Activated T-helper 2 cell treated with anti-CD3 and anti-CD28 coated beads, Interferon-gamma antibody, Interleukin-2, Interleukin-4, amounts not matched to agents 10 μg/mL and 5 μg/mL and 100 μg/mL, durations not matched to agents 14 hours and 24 hours and 36 hours (primary cell): Measurements from ENCODE around the gene MCU. TPM values are rescaled to one million over a fixed set of nuclear protein-coding genes. Genes with fewer than 3 reads are reported as not detected.

Experiments used
- DNase-seq: peaks from one replicate; pipeline ENCODE4 v3.0.0; 2021; ENCODE audit warnings: low spot score
- H3K27ac Mint-ChIP-seq: one replicate; pipeline ENCODE4 v1.8.0; 2021; ENCODE audit warnings: mixed read lengths
- H3K27me3 Mint-ChIP-seq: one replicate; pipeline ENCODE4 v1.8.0; 2021; ENCODE audit warnings: low read depth, mixed read lengths
- H3K36me3 Mint-ChIP-seq: one replicate; pipeline ENCODE4 v1.8.0; 2021; ENCODE audit warnings: low read depth, mixed read lengths
- H3K4me1 Mint-ChIP-seq: one replicate; pipeline ENCODE4 v1.8.0; 2021; ENCODE audit warnings: low read depth, mixed read lengths
- H3K4me3 Mint-ChIP-seq: one replicate; pipeline ENCODE4 v1.8.0; 2021; ENCODE audit warnings: low read depth, mild to moderate bottlenecking, moderate library complexity, mixed read lengths
- H3K9me3 Mint-ChIP-seq: one replicate; pipeline ENCODE4 v1.8.0; 2021; ENCODE audit warnings: mixed read lengths
- intact Hi-C: fragments of 100-400 bp; cut with micrococcal nuclease; formaldehyde crosslinking; loops from one replicate; pipeline ENCODE4 v1.15.1; 2023
- total RNA-seq: library from RNA; stranded (reverse); gene quantifications from 2 replicates; pipeline ENCODE4 v1.2.3, GENCODE V29; 2022

MCU gene
- total RNA-seq, 1 donor from 2014 or later = 13.2 TPM

DNA sequence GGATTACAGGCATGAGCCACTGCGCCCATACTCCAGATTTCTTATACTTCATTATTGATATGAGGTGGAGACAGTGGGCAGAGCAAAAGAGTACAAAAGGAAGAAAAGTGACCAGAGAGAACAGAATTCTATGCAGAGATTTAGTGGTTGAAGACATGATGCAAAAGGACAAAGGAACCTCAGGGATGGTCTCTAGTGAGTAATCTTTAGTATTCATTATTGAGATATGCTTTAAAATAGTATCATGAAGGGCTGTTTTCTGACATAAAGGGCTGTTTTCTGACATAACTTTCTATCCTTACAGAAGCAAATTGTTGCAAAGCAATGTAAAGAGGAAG lies 120.4 kb downstream of the MCU start:
- Mint-ChIP-seq H3K4me1 (no peaks in the 10 kb centered on the region), H3K9me3 (no peaks in the 10 kb centered on the region), H3K27ac (no peak overlapping the region), H3K4me3 (no peak overlapping the region), H3K27me3 (peaks cover 1% of the 10 kb centered on the region), H3K36me3 (no peaks in the 10 kb centered on the region)
- intact Hi-C loops = no loop called here
- DNase-seq = no peak

DNA sequence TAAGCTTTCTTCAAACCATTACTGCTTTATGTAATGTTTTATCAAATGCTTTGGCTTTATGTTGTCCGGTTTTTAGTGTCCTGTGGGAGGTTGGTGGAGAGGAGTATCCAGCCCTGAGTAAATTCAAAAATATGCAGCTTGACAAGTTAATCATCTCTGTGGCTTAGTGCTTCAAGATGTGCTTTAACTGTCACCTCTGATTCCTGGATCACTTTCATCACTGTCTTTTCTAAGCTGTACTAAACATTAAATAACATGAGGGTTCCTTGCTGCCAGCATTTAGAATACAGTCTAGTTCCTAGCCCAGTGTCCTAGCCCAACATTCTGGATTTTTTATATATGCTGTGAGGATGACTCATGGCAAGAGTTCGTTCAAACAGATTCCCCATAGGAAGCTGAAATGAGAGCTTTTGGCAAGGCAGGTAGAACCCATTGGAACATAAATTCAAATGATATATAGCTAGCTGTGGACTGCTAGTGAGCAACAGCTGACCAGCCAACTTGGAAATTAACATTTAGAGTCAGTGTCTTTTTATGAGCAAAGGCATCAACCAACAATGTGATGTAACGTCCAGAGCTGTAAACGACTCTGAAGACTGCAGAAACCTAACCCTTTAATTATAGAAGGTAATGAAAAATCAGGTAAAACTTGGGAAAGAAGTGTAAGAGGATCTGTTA lies 120.9 kb downstream of the MCU start:
- no peak overlapping the region for H3K27ac Mint-ChIP-seq
- H3K36me3 Mint-ChIP-seq = no peaks in the 10 kb centered on the region
- H3K27me3 Mint-ChIP-seq = peaks cover 1% of the 10 kb centered on the region
- no peaks in the 10 kb centered on the region for H3K9me3 Mint-ChIP-seq
- no peak for DNase-seq
- intact Hi-C loops = no loop called here
- H3K4me1 Mint-ChIP-seq = no peaks in the 10 kb centered on the region
- no peak overlapping the region for H3K4me3 Mint-ChIP-seq

DNA sequence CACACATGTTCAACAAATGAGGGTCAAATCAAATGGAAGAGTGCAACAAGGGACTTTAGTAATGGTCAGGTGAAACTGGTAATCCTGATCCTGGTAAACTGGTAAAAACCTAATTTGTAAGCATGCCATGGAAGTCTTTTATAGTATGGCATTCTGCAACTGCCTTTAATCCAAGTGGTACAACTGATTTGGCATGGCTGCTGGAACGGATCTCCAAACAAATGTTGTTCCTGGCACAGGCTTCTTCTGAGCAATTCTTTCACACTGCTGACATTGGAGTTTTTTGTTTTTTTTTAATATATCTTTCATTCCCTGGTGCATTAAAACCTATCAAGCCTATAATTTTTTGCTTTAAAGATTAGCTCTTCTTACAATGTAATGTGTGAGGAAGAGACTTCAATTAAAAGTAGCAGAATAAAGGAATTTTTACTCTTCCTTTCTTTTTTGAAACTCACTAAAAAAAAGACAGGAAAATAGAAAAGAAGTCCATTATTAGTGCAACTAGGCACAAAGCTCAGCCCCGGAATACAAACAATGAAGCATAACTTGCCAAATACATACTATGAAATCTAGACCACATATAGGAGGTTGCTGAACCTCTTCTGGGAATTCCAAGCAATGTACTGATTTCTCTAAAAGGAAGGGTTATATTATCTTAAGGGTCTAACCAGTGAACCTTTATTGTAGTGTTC lies 122.3 kb downstream of the MCU start:
- Mint-ChIP-seq H3K4me3 (no peak overlapping the region), H3K27me3 (peaks cover 1% of the 10 kb centered on the region), H3K36me3 (no peaks in the 10 kb centered on the region), H3K9me3 (no peaks in the 10 kb centered on the region), H3K27ac (no peak overlapping the region), H3K4me1 (peaks cover 3% of the 10 kb centered on the region)
- intact Hi-C loops = no loop called here
- DNase-seq = no peak

DNA sequence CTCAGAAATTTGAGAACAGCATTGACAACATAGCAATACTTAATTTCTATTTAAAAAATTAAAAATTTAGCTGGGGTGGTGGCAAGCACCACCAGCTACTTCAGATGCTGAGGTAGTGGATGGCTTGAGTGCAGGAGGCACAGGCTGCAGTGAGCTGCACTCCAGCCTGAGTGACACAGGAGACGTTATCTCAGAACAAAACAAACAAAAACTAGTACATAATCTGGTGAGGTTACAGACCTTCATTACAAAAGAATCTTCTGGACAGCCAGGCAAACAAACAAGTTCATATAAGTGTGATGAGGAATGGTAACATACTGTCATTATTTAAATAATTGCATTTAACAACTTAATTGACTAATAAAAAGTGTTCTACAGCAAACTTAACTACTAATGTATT lies 124.6 kb downstream of the MCU start:
- DNase-seq = no peak
- no peak overlapping the region for H3K4me3 Mint-ChIP-seq
- no peaks in the 10 kb centered on the region for H3K36me3 Mint-ChIP-seq
- intact Hi-C loops = no loop called here
- H3K9me3 Mint-ChIP-seq = no peaks in the 10 kb centered on the region
- H3K27ac Mint-ChIP-seq = no peak overlapping the region
- peaks cover 1% of the 10 kb centered on the region for H3K27me3 Mint-ChIP-seq
- H3K4me1 Mint-ChIP-seq = peaks cover 3% of the 10 kb centered on the region

DNA sequence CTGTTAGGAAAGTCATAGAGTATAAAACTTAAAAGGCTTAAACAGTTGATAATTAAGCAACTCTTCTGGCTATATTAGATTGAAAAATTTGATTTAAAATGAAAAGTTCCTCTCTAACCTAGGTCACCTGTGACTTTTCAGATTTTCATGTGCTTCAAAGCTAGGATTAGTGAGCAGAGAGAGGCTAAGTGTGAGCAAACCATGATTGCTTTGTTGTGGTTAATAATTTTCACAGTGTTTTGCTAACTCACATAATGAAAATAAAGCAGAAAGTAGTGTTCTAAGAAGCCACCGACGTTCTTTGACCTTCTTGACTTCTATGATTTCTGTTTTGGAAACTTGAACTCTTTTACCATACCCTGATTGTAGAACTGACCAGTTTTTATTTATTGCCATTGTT lies 126.1 kb downstream of the MCU start:
- peaks cover 3% of the 10 kb centered on the region for H3K4me1 Mint-ChIP-seq
- H3K27me3 Mint-ChIP-seq = peaks cover 1% of the 10 kb centered on the region
- H3K4me3 Mint-ChIP-seq = no peak overlapping the region
- H3K9me3 Mint-ChIP-seq = no peaks in the 10 kb centered on the region
- no peaks in the 10 kb centered on the region for H3K36me3 Mint-ChIP-seq
- H3K27ac Mint-ChIP-seq = no peak overlapping the region
- no peak for DNase-seq
- intact Hi-C loops = no loop called here

DNA sequence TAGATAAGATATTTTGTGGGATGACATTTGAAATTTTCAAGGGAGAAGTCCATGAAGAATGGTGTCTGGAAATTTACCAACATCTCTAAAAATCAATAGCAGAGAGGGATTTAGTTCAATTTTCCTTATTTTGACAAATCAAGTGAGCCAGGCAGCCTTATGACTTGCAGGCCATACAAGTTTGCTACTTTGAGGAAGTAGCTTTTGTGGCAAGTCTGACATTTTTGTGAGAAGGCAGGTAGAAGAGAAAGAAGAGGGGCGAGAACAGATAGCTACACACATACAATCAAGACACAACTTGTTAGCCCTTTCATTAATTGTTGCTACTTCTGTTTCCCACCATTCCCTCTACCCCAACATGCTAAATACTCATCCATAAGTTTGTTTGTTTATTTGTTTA lies 127.1 kb downstream of the MCU start:
- H3K36me3 Mint-ChIP-seq = no peaks in the 10 kb centered on the region
- H3K27me3 Mint-ChIP-seq = no peaks in the 10 kb centered on the region
- intact Hi-C loops = no loop called here
- no peak overlapping the region for H3K4me3 Mint-ChIP-seq
- no peak for DNase-seq
- H3K27ac Mint-ChIP-seq = no peak overlapping the region
- no peaks in the 10 kb centered on the region for H3K9me3 Mint-ChIP-seq
- peaks cover 3% of the 10 kb centered on the region for H3K4me1 Mint-ChIP-seq

DNA sequence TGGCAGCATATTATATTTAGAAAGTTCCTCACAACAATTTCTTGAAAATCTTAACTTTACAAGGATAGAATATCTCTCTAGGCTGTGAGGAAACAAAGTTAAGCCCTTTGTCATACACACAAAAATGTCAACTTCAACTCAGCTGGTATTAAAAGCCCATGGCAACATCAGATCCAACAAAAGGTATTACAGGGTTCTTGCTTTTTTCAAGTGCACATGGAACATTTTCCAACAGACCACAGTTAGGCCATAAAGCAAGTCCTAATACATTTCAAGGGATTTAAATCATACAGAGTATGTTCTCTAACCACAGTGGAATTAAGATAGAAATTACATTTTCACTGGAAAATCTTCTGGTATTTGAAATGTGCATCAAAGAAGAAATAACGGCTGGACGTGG lies 129.7 kb downstream of the MCU start:
- Mint-ChIP-seq H3K27ac (no peak overlapping the region), H3K4me3 (no peak overlapping the region), H3K36me3 (no peaks in the 10 kb centered on the region), H3K9me3 (no peaks in the 10 kb centered on the region), H3K27me3 (no peaks in the 10 kb centered on the region), H3K4me1 (peaks cover 3% of the 10 kb centered on the region)
- intact Hi-C loops = no loop called here
- no peak for DNase-seq

DNA sequence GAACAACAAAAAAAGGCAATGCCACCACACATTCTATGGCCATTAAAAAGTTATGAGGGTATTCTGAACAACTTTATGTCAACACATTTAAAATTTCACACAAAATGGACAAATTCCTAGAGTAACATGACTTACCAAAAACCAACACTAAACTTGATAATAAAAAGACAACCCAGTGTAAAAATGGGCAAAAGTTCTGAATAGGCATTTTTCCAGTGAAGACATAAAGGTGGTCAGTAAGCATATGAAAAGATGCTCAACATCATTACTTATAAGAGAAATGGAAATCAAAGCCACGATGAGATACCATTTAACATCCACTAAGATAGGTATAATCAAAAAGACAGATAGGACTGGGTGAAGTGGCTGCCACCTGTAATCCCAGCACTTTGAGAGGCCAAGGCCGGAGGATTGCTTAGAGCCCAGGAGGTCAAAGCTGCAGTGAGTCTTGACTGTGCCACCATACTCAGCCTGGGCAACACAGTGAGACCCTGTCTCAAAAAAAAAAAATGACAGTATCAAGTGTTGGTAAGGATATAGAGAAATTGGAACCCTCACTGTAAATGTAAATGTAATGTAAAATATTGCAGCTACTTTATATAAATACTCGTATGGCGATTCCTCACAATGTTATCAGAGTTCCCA lies 130.5 kb downstream of the MCU start:
- H3K4me1 Mint-ChIP-seq = peaks cover 3% of the 10 kb centered on the region
- intact Hi-C loops = no loop called here
- H3K4me3 Mint-ChIP-seq = no peak overlapping the region
- H3K27ac Mint-ChIP-seq = no peak overlapping the region
- H3K36me3 Mint-ChIP-seq = no peaks in the 10 kb centered on the region
- H3K9me3 Mint-ChIP-seq = no peaks in the 10 kb centered on the region
- H3K27me3 Mint-ChIP-seq = no peaks in the 10 kb centered on the region
- no peak for DNase-seq

DNA sequence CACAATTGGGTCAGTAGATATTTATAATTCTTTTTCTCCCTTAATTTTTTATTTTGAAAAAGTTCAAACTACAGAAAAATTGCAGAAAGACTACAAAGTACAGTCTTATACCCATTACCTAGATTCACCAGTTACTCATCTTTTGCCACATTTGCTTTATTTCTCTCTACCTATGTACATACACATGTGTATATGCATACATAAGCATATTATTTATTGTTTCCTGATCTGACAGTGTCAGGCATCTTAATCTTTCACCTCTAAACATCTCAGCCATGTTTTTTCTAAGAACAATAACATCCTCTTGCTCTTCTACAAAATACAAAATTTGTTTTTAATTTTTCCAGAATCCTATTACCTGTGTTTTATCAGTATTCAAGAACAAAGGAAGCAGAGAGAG lies 133.2 kb downstream of the MCU start:
- Mint-ChIP-seq H3K9me3 (no peaks in the 10 kb centered on the region), H3K27me3 (no peaks in the 10 kb centered on the region), H3K4me3 (no peak overlapping the region), H3K36me3 (no peaks in the 10 kb centered on the region), H3K4me1 (no peaks in the 10 kb centered on the region), H3K27ac (no peak overlapping the region)
- intact Hi-C loops = no loop called here
- DNase-seq = no peak

DNA sequence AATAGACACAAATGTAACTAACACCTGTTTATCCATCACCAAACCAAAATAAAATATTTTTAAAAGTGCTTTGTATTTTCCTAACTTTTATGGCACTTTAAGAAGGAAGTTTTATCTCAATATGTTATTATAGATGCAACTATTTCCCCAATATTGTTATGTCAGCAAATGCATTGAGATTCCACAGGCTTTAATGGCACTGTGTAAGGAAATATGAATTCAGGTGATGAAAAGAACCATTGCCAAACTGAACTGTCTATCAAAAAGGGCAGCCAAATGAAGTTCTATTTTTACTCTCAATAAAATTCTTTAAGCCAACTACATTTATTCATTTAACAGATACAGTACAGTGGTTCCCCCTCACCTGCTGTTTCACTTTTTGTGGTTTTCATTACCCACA lies 134.4 kb downstream of the MCU start:
- H3K4me3 Mint-ChIP-seq = no peak overlapping the region
- no peaks in the 10 kb centered on the region for H3K4me1 Mint-ChIP-seq
- no peaks in the 10 kb centered on the region for H3K9me3 Mint-ChIP-seq
- no peak for DNase-seq
- H3K27ac Mint-ChIP-seq = no peak overlapping the region
- intact Hi-C loops = no loop called here
- no peaks in the 10 kb centered on the region for H3K36me3 Mint-ChIP-seq
- no peaks in the 10 kb centered on the region for H3K27me3 Mint-ChIP-seq

DNA sequence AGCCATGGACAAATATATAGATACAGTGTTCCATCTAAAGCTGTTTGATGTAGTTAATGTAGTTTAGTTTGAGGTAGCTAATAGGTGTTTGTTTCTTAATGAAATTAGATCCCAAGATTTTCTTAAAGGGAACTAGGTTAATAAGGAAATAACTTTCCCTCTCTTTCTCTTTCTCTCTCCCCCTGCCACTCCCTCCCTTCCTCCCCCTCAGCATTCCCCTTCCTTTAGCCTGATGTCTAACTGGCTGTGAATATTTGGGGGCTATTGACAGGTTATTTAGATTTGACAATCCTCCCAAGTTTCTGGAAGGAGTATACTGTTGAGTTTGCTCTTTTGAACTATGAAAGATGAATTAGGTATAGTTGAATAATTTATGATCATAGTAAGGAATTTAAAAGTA lies 136.4 kb downstream of the MCU start:
- H3K27me3 Mint-ChIP-seq = no peaks in the 10 kb centered on the region
- no peak overlapping the region for H3K4me3 Mint-ChIP-seq
- H3K4me1 Mint-ChIP-seq = peaks cover 4% of the 10 kb centered on the region
- H3K36me3 Mint-ChIP-seq = no peaks in the 10 kb centered on the region
- no peak overlapping the region for H3K27ac Mint-ChIP-seq
- intact Hi-C loops = no loop called here
- H3K9me3 Mint-ChIP-seq = no peaks in the 10 kb centered on the region
- DNase-seq = no peak

DNA sequence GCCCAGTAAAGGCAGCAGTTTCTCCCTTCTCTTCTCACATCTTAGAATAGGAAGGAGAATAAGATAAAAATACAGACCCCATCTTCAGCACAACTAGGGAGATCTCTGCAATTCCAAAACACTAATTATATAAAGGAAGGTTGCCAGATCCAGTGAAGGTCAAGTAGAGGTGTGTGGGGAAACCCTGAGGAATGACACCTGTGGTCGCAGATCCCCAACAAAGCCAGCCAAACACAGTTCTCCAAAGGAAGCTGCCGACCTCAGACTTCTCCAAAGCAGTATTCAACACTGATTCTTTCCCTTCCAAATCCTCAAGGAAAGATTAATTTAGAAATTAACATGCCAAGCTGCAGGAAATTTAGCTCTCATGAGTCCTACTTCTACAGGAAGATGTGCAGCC lies 138.7 kb downstream of the MCU start:
- DNase-seq = no peak
- Mint-ChIP-seq H3K27ac (no peak overlapping the region), H3K4me3 (no peak overlapping the region), H3K4me1 (peaks cover 5% of the 10 kb centered on the region), H3K9me3 (no peaks in the 10 kb centered on the region), H3K27me3 (no peaks in the 10 kb centered on the region), H3K36me3 (no peaks in the 10 kb centered on the region)
- intact Hi-C loops = loop anchor here (10.0 kb wide), 1 partner anchor 136 kb away; the partner anchor contains the start of gene MCU

DNA sequence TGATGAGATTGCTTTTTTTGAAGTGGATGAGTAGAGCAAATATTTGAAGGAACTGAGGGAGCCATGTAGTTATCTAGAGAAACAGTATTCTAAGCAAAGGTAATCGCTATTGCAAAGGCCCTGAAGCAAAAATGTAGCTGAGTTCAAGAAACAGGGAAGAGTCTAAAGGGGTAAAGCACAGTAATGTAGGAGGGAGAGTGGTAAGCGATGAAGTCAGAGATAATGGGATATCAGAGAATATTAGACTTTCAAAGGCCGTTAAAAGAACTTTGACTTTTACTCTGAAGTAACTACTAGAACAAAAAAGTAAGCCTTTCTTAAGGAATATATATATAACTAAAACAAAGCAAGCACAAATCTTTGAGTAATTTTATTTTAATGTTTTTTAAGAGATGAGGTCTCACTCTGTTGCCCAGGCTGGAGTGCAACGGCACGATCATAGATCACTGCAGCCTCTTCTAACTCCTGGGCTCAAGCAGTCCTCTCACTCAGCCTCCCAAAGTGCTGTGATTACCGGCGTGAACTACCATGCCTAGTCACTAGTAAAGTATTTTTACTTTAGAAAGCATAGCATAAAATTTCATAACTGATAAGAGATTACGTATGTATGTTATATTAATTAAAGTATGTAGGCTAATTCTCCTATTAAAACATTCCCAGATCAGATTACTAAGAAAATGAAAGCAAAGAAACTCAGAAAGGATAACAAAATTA lies 139.9 kb downstream of the MCU start:
- H3K27ac Mint-ChIP-seq = no peak overlapping the region
- DNase-seq = no peak
- no peaks in the 10 kb centered on the region for H3K36me3 Mint-ChIP-seq
- no peak overlapping the region for H3K4me3 Mint-ChIP-seq
- no peaks in the 10 kb centered on the region for H3K27me3 Mint-ChIP-seq
- H3K9me3 Mint-ChIP-seq = no peaks in the 10 kb centered on the region
- intact Hi-C loops = loop anchor here (10.0 kb wide), 1 partner anchor 137 kb away; the partner anchor contains the start of gene MCU
- peaks cover 5% of the 10 kb centered on the region for H3K4me1 Mint-ChIP-seq
